T1000 (cell line): ENCODE measurements around the gene SLFNL1.

Experiments
- DNase-seq: peaks from one replicate; lab custom pipeline; 2025; ENCODE audit warnings: mixed read lengths; lab: John Stamatoyannopoulos, UW

SLFNL1 gene

DNA sequence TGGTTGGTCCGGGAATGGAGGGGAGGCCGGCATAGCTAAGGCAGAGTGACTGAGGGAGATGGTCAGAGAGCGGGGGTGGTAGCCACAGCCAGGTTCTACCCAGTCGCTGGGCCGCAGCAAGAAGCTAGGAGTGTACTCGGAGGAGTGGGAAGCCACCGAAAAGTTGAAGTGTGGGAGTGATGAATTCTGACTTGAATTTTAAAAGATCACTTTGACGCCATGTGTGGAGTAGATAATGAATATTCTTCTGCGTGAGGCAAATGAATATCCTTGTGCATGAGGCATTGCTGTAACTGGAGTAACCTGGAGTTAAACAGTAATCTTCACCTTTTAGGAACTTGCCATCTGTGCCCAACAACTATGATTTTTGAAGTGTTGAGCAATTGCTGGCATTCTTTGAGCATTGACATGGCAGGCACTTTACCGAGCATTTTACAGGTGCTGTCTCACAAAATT lies 35.2 kb downstream of the SLFNL1 start:
- DNase-seq = no peak

DNA sequence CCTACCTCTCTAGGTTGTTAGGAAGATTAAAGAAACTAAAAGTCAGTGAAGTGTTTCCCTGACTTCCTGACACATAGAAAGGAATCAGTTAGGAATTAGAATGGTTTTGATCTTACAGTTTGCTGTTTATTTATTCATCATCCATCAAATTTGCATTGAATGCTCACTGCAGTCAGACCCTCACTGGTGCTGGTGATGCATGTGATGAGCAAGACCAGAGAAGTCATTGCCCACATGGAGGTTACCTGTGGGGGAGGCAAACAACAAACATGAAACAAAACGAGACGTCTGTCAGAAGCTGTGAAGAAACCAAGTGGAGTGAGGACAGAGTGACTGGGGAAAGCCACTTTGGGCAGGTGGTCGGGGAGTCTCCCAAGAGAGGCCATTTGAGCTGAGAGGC lies 35.6 kb downstream of the SLFNL1 start:
- no peak for DNase-seq

DNA sequence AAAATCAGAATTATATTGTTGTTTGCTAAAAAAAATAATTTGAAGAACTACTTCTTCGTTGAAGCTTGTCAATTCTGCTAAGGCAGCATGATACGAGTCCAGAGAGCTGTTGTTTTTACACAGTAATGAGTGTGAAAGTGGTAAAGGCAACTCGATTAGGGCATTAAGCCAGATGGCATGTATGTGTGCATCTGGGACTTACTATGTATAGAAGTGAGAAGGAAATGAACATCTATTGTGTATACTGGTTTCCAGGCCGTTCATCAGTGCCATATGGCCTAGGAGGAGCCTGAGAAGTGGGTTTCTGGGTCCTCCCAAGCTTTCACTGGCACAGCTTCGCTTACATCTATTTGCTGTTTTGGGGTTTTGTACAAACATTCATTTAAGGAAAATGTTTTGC lies 36.4 kb downstream of the SLFNL1 start:
- no peak for DNase-seq

DNA sequence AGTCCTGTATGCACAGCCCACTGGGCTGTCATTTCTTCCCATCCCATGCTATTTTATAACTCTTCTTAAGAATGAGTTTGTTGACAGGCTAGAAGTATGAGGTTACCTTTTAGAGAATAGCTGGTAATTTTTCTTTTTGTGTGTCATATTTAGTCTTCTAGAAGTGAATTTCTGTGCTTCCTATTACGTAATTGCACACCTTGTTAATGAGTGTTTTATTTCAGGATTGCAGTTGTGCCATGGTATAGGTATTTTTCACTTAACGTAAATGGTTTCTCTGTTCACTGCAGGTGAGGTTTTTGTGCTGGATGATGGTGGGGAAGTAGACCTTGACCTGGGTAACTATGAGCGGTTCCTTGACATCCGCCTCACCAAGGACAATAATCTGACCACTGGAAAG lies 37.0 kb downstream of the SLFNL1 start:
- no peak for DNase-seq

DNA sequence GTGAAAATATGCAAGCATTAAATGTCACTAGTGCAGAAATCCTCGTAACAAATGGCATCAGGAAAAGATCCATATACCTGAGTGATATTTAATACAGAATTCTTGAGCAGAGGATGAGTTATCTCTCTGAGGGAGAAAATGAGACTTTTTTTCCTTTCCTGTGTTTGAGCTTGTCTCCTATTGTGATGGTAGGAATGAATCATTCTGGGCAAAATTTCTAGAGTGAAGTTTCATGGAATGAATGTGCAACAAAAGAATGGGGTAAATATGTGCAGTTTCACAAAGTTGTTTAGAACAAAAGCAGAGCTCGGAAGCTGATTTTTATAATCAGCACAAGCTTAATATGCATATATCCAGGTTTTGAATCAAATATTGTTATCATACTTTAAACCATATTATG lies 37.5 kb downstream of the SLFNL1 start:
- no peak for DNase-seq

DNA sequence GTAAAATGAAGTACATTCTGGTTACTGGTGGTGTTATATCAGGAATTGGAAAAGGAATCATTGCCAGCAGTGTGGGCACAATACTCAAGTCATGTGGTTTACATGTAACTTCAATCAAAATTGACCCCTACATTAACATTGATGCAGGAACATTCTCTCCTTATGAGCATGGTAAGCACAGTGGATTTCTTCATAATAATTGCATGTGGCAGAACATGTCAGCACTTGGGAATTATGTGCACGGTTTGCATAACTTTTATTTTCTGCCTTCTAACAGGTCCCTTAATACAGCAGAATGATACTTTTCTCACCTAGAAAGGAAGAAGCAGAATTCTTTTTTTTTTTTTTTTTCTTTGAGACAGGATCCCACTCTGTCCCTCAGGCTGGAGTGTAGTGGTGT lies 38.2 kb downstream of the SLFNL1 start:
- DNase-seq = no peak

DNA sequence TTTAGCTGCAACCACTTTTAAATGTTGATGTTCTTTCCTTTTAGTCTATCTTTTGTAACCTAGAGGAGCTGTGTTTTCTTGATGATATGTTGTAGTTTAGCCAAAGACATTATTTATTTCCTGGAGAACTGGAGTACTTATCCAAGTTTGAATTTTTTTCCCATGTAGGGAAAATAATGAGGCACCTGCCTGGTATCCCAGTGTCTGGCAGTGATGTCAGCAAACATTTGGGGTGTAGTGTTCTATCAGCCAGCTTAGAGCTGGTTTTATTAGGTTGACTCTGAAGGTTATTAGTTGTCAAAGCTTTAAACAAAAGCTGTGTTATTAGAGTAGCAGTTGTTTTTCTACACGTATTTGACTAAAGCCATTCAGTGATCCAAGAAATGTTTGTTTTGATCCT lies 38.8 kb downstream of the SLFNL1 start:
- DNase-seq = no peak

DNA sequence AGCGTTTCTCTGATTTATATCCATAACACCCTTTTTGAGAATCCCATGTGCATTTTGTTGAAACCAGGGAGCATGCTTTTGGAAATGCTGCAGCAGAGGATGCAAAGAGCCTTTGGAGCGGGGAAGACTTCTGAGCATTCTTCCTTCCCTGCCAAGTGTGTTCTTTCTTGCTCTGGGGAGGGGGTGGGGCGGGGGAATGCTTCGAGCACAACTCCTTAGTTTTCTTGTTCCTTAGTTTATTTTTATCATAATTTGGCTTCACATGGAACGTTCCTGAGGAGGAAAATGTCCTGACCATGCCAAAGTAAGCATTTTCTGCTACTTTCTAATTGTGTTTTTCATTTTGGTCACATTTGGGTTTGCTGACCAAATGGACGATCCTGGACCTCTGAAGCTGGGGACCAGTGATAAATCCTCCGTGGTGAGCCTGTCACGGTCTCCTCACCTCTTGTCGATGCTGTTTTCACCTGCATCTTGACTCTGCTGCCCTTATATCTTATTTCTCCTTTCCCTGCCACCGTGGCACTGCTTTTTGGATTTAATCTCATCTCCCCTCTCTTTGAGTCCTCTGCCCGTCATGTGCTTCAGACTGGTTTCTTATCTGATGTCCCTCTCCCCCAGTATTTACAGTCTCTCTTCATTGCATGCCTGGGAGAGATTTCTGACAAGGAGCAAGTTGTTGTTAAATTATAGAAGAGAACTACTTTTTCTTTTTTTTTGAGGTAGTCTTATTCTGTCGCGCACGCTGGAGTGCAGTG lies 39.7 kb downstream of the SLFNL1 start:
- DNase-seq = no peak

DNA sequence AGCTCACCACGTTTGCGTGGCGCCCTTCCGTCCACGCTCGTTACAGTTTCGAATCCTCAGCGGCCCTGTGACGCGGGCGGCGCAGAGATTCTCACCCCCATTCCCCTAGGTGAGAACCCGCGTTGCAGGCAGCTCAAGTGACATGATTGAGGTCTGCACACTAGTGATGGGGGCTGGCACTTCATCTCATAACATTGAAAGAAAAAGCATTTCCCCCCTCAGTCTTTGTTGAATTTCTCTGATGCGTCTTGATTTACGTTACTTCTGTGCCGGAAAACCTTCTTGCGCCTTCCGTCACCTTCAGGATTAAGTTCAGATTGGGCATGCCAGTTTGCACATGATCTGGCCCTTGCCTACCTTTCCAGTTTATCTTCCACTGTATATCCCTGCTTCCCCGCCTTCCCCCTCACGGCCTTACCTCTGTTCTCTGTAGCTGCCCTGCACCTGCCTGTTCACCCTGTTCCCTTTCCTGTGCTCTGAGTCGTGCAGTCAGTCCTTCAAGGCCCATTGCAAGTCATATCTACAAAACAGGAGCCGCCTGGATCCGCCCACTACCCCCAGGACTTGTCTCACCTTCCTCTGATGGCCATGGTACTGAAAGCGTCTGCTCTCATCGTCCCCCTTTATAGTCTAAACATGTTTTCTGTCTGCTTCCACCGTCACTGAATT lies 40.9 kb downstream of the SLFNL1 start:
- DNase-seq = no peak

DNA sequence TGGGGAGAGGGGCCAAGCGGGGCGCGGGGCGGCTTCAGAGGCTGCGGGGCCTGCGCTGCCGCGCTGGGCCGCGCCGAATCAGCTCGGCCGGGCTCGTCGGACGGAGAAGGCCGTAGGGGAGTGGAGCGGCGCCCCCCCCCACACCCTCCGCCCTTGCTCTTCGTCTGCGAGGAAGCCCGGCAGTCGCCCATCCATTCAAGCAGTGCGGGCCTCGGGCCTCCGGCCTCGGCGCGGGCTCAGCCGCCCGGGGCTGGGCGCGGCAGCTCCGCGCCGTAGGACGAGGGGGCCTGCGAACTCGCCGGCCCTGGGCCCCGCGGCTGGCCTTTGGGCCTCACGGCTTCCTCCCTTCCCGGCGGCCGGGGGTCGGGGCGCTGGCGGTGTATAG lies 41.5 kb downstream of the SLFNL1 start:
- no peak for DNase-seq

DNA sequence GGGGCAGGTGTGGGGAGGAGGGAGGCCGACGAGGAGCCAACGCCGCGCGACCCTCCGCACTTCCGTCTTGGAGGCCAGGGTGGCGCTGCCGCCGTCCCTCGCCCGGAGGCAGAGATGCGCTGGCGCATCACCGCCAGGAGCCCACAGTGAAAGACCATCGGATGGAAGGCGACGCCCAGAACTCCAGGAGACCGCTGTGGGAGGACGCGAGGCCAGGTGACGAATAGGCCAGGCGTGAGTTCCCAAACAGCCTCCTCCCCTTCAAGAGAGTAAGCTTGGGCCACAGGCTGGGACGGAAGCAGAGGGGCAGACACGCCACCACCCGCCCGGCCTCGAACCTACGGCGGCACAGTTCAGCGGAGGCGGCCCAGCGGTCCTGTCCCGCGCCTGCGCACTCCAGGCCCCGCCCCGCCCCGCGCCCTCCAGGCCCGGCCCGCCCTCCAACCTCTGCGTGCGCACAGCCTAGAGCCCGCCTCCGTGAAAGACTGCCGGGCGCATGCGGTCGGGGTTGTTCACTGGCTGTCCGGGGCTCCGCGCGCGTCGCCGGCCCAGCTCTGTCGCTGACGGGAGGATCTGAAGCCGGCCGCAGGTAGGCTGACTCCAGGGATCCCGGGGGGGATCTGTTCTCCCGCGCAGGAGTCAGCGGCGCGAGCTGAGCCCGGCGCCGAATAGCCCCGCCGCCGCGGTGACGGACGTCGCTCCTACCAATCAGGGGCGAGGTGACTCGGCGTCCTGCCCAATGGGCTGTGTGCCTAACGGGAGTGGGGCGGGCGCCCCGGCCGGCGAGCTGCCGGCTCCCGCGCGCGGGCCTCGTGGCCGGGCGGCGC lies 42.1 kb downstream of the SLFNL1 start, which contains the start of gene CTPS1:
TSS of gene CTPS1 (plus strand) at position 456 of the 827 bp plus-strand sequence. CDS start 3,595 bp downstream, outside the sequence.
- DNase-seq = peak; percentile 95

DNA sequence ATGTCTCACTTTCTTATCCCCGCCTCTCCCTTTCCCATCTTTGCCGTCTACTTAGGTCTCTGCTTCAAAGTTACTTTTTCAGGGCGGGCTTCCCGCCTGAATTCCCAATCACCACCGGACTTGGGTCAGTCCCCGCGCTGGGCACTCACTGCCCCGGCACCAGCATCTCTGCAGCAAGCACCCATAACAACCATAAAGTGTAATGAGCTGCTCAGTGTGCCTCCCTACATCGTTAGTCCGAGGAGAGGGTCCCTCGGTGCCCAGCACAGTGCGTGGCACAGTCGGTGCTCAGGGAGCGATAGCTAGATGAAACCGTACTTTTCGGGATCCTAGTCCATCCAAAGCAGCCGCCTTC lies 42.7 kb downstream of the SLFNL1 start:
- DNase-seq = no peak

DNA sequence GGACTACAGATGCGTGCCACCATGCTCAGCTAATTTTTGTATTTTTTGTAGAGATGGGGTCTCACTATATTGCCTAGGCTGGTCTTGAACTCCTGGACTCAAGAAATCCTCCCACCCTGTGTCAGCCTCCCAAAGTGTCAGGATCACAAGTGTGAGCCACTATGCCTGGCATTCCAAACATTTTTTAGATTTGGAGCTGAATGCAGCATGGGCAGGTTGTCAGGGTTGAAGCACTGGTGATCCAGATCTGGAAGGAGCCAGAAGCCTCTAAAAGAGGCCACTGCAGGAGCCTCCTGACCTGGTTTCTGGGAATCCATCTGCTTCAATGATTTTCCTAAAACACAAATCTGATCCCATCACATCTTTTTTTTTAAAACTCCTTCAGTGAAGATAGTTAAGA lies 43.8 kb downstream of the SLFNL1 start:
- DNase-seq = no peak

DNA sequence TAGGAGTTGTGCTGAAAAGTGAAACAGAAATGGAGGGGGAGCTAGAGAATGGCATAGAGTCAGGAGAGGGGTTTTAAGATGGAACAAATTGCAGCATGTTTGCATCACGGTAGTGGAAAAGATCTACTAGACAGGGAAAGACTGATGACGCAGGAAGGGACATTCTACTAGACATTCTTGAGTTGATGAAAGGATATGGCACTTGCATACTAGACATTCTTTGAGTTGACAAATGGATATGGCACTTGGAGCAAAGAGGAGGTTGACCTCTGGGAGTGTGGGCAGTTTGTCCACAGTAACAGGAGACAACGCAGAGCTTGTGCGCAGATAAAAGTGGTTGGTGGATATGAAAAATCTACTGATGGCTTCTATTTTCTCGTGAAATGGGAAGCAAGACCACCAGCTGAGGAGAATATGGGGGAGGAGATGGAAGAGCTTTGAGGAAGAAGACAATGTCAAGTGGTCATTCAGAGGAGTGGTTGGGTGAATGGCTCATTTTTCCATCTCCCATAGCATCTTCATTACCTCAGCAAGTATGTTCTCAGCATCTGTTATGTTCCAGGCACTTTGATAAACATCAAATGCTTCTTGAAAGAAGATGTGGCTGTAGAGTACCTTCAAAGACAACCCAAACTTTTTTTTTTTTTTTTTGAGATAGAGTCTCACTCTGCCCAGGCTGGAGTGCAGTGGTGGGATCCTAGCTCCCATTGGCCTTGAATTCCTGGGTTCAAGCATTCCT lies 44.4 kb downstream of the SLFNL1 start:
- no peak for DNase-seq

DNA sequence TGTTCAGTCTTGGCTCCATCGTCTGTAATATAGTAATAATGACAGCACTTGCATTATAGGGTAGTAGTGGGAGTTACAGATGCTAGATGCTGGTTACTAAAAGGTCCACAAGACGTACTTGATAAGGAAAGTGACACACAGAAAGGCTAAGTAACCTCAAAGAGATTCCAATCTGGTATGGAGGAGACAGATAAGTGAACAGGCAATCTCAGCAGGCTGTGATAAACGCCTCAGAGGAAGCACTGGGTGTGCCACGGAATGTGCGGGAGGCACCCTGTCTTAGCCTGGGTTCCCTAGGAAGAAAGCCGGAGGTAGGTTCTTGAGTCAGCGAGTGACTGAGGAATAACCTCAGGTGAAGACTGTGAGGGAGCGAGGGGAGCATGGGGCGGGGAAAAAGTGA lies 46.6 kb downstream of the SLFNL1 start:
- DNase-seq = no peak

DNA sequence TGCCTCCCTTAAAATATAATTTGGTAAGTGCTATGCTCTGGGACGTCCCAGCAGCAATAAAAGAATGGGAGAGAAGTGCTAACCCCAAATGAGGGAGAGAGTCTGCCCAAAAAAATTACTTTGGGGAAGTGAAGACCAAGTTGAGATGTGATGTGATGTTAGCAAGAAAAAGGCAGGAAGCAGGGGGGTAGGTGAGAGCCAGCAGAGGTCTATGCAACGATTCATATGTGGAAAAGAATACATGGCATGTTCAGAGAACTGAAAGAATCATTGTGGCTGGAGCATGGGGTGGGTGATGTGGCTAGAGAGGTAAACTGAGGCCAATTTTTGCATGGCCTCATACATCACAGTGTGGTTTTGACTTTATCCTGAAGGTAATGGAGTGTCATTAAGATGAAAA lies 47.6 kb downstream of the SLFNL1 start:
- DNase-seq = no peak

DNA sequence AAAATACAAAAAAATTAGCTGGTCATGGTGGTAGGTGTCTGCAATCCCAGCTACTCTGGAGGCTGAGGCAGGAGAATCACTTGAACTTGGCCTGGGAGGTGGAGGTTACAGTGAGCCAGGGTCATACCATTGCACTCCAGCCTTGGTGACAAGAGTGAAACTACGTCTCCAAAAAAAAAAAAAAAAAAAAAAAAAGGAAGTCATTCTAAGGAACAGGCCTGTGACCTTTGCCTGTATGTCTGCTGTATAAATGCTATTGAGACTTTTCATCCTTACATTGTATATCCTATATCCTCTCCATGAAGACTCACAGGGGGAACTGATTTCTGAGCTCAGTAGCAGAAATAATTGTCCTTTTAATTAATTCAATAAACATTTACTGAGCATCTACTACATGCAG lies 49.6 kb downstream of the SLFNL1 start:
- DNase-seq = no peak

DNA sequence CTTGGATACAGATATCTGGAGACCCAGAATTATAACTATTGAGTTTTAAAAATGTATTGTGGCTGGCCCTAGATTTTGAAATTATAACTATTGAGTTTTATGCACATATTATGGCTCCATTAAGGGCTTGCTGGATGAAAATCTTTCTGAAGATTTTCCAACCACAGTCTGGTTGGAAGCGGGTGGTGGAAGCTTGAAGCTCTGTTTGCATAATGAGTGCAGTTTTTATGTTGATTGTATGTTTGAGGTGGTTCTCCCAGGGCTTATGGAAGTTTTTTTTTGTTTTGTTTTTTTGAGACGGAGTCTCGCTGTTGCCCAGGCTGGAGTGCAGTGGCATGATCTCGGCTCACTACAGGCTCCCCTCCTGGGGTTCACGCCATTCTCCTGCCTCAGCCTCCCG lies 52.1 kb downstream of the SLFNL1 start:
- no peak for DNase-seq

DNA sequence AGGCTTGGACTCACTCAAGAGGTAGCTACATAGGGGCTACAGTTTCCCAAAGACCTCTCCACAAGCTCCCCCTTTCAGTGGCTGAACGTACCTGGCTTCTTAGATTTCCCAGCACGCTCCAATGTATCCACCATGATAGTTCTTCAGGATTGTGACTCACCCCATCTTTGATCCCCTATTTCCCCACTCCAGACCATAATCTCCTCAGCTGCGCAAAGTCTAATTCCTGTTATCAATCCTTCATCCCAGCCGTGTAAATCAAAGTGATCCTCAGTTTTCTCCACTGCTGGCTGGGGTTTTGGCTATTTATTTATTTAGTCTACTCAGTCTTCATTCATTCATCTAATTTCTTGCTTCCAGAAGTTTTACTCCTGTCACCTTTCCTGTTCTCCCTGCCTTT lies 55.1 kb downstream of the SLFNL1 start:
- DNase-seq = no peak
